ENCODE measurements around the gene EMILIN1. TPM values are rescaled to one million over a fixed set of nuclear protein-coding genes. Genes with fewer than 3 reads are reported as not detected.

Gene EMILIN1
- total and polyA plus RNA-seq, 10 of the 15 experiments (the other 5 are each of a cell fraction or from before 2014, with no cell fraction given) = 0.01 to 2.3 (median 1.2) TPM; not detected in 2

DNA sequence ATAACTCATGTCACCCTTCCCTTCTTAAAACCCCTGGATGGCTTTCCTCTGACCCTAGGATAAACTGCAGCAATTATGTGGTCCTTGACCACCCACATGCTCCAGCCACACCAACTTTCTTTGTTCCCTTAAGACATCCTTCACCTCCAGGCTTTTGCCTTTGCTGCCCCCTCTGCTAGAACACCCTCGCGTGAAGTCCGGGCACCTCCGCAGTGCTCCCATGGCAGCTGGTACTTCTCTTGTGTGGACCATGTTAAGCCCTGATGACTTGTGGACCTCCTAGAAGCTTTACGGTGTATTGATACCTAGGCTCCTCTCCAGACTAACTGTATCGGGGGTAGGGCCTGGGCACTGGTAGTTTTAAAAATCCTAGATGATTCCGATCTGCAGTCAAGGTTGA is 44.4 kb downstream of the EMILIN1 start:
- Histone ChIP-seq H3K27ac (ENCODE audit: control insufficient read depth, insufficient read depth) (no peak overlapping the region), H3K4me2 (ENCODE audit: control insufficient read depth, insufficient read depth) (no peak overlapping the region), H3K9me3 (replicated peaks; ENCODE audit: control insufficient read depth, insufficient read depth, low read length) (no peaks in the 10 kb centered on the region), H3K36me3 (ENCODE audit: control insufficient read depth in 2 of 2, insufficient read depth in 2 of 2, low read length in 1 of 2) (no peaks in the 10 kb centered on the region), H3K9ac (ENCODE audit: control insufficient read depth, insufficient read depth, low read length) (no peak overlapping the region), H4K20me1 (ENCODE audit: control insufficient read depth, insufficient read depth) (no peaks in the 10 kb centered on the region), H2AFZ (ENCODE audit: control insufficient read depth, low read depth, low read length) (no peak overlapping the region), H3K79me2 (ENCODE audit: control insufficient read depth, insufficient read depth, low read length) (no peaks in the 10 kb centered on the region), H3K4me1 (ENCODE audit: control insufficient read depth, insufficient read depth, low read length) (peaks cover 5% of the 10 kb centered on the region; the same call in 1 of the 2 replicates), H3K4me3 (no peak overlapping the region), H3K27me3 (replicated peaks in 1 of 2; ENCODE audit: control insufficient read depth in 2 of 2, insufficient read depth in 2 of 2, low read length in 1 of 2) (peaks cover 7 to 8% of the 10 kb centered on the region in 2 experiments)
- DNase-seq (ENCODE audit: low read depth, low spot score) (no peak), FAIRE-seq (no peak), ATAC-seq (no peak)
- intact Hi-C loops (cut with micrococcal nuclease; ENCODE audit: unreplicated experiment) (no loop called here), in situ Hi-C loops (cut with MboI) (no loop called here)
- 83% methylated on average over 7 of the region's 7 CpGs for WGBS (ENCODE audit: insufficient coverage, insufficient replicate concordance, low lambda C conversion rate, missing lambda C conversion rate)
- ChIA-PET SMC1A (ENCODE audit: uncharacterized antibody, unreplicated experiment) (interaction anchor here (1.7 kb wide), 1 partner anchor 11 kb away, joined by 7 read pairs; no protein-coding TSS in a partner anchor), CTCF (interaction anchor here (1.2 kb wide), 1 partner anchor 161 kb away, joined by 3 read pairs; no protein-coding TSS in a partner anchor), POLR2A (no interaction called here), RAD21 (ENCODE audit: unreplicated experiment) (interaction anchor here (1.7 kb wide), 1 partner anchor 68 kb away, joined by 4 read pairs; no protein-coding TSS in a partner anchor)
- no TSS peak for BruUV-seq (replicated peaks)
- TF ChIP-seq ZZZ3 (IDR thresholded peaks at IDR 0.05; ENCODE audit: control insufficient read depth, insufficient read length, low read depth) = no peak
- no peak for TF ChIP-seq SREBF2 (IDR thresholded peaks at IDR 0.05; ENCODE audit: low read length)
- TF ChIP-seq, protein P1, sequence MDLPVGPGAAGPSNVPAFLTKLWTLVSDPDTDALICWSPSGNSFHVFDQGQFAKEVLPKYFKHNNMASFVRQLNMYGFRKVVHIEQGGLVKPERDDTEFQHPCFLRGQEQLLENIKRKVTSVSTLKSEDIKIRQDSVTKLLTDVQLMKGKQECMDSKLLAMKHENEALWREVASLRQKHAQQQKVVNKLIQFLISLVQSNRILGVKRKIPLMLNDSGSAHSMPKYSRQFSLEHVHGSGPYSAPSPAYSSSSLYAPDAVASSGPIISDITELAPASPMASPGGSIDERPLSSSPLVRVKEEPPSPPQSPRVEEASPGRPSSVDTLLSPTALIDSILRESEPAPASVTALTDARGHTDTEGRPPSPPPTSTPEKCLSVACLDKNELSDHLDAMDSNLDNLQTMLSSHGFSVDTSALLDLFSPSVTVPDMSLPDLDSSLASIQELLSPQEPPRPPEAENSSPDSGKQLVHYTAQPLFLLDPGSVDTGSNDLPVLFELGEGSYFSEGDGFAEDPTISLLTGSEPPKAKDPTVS (IDR thresholded peaks at IDR 0.05; ENCODE audit: low read depth, low read length) = no peak

Measured in GM12878 (cell line).